ENCODE results near the gene IFNK. TPM values are rescaled to one million over a fixed set of nuclear protein-coding genes. Genes with fewer than 3 reads are reported as not detected.

IFNK gene
- total RNA-seq, 6 experiments from 2014 or later, result not detected

DNA sequence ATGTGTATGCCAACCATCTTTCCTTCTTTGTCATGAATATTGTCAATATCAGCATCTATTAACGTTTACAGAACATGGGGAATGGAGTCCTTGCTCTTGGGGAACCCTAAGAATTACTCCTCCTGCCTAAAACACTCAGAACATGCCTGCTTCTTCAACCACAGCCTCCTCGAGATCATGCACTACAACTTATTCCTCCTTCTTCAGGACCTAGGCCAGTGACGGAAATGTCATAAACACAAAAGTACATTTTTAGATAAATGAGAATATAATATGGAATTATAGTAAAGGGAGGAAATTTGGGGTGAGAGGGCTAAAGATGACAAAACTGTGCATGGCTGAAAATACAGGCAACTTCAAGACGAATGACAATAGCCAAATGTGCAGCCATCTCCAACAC lies 3.1 kb upstream of the IFNK start:
- H3K36me3 ChIP-seq, result no peaks in the 10 kb centered on the region
- no peak overlapping the region for H3K4me3 ChIP-seq
- no peaks in the 10 kb centered on the region for H3K9me3 ChIP-seq
- DNase-seq, result no peak
- H3K27me3 ChIP-seq, result no peaks in the 10 kb centered on the region
- no peak for ATAC-seq
- WGBS (ENCODE audit: insufficient coverage, low coverage, low lambda C conversion rate, missing lambda C conversion rate), result 82% methylated on average over 4 of the region's 4 CpGs
- no peaks in the 10 kb centered on the region for H3K4me1 ChIP-seq
- H3K27ac ChIP-seq, result no peak overlapping the region
- intact Hi-C loops (cut with DNase I), result no loop called here
- TF ChIP-seq, protein P1, sequence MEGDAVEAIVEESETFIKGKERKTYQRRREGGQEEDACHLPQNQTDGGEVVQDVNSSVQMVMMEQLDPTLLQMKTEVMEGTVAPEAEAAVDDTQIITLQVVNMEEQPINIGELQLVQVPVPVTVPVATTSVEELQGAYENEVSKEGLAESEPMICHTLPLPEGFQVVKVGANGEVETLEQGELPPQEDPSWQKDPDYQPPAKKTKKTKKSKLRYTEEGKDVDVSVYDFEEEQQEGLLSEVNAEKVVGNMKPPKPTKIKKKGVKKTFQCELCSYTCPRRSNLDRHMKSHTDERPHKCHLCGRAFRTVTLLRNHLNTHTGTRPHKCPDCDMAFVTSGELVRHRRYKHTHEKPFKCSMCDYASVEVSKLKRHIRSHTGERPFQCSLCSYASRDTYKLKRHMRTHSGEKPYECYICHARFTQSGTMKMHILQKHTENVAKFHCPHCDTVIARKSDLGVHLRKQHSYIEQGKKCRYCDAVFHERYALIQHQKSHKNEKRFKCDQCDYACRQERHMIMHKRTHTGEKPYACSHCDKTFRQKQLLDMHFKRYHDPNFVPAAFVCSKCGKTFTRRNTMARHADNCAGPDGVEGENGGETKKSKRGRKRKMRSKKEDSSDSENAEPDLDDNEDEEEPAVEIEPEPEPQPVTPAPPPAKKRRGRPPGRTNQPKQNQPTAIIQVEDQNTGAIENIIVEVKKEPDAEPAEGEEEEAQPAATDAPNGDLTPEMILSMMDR (IDR thresholded peaks at IDR 0.05), result no peak
- TF ChIP-seq POLR2A (IDR thresholded peaks at IDR 0.05), result no peak

DNA sequence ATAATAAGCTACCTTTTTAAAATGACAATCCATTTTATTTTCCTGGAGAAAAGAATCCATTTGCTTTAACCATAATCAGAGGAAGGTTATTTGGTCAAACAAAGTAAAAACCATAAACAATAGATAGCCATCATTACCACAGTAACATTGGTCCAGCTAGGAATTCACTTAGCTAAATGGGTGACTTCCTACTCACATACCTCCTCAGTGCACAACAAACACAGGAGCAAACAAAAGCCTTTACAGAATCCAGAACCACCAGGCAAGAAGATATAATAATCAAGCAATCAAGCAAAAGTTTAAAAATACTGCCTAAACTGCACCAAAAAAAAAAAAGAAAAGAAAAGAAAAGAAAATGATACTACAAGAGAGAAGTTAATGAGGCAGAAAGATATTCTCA lies 949 bp upstream of the IFNK start:
- no peak overlapping the region for H3K27ac ChIP-seq
- H3K36me3 ChIP-seq, result no peaks in the 10 kb centered on the region
- no peak overlapping the region for H3K4me3 ChIP-seq
- no peaks in the 10 kb centered on the region for H3K4me1 ChIP-seq
- H3K27me3 ChIP-seq, result no peaks in the 10 kb centered on the region
- DNase-seq (no peak), ATAC-seq (no peak)
- no peak for TF ChIP-seq POLR2A (IDR thresholded peaks at IDR 0.05)
- TF ChIP-seq, protein P1 (IDR thresholded peaks at IDR 0.05), result no peak
- intact Hi-C loops (cut with DNase I), result no loop called here
- H3K9me3 ChIP-seq, result no peaks in the 10 kb centered on the region

DNA sequence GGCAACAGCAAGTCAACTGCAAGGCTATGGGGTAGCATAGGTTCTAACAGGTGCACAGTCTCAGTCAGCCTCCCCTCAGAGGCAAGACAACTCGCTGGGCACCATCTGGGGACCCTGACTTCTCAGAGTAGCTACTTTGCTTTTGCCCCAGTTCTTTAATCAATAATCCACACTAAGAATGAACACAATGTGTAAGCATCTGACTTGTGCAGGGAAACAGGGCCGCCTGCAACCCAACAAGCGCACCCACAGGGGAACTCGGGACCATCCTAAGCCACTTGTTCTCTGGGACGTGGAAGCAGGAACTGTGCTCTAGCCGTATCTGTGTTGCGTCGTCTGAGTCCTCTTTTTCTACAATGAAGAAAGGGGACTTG lies 3.6 kb downstream of the IFNK start:
- DNase-seq (no peak), ATAC-seq (no peak)
- peak overlapping the region in 1 of 3 donors; percentile 80 for H3K4me3 ChIP-seq
- no peaks in the 10 kb centered on the region for H3K36me3 ChIP-seq
- WGBS (ENCODE audit: insufficient coverage, low coverage, low lambda C conversion rate, missing lambda C conversion rate), result 64% methylated on average over 4 of the region's 8 CpGs
- no peaks in the 10 kb centered on the region for H3K27me3 ChIP-seq
- TF ChIP-seq POLR2A (IDR thresholded peaks at IDR 0.05), result no peak
- TF ChIP-seq, protein P1 (IDR thresholded peaks at IDR 0.05), result no peak
- intact Hi-C loops (cut with DNase I), result no loop called here
- H3K4me1 ChIP-seq, result peaks cover 0 to 15% (median 0%) of the 10 kb centered on the region in 4 donors
- no peaks in the 10 kb centered on the region for H3K9me3 ChIP-seq
- no peak overlapping the region for H3K27ac ChIP-seq

DNA sequence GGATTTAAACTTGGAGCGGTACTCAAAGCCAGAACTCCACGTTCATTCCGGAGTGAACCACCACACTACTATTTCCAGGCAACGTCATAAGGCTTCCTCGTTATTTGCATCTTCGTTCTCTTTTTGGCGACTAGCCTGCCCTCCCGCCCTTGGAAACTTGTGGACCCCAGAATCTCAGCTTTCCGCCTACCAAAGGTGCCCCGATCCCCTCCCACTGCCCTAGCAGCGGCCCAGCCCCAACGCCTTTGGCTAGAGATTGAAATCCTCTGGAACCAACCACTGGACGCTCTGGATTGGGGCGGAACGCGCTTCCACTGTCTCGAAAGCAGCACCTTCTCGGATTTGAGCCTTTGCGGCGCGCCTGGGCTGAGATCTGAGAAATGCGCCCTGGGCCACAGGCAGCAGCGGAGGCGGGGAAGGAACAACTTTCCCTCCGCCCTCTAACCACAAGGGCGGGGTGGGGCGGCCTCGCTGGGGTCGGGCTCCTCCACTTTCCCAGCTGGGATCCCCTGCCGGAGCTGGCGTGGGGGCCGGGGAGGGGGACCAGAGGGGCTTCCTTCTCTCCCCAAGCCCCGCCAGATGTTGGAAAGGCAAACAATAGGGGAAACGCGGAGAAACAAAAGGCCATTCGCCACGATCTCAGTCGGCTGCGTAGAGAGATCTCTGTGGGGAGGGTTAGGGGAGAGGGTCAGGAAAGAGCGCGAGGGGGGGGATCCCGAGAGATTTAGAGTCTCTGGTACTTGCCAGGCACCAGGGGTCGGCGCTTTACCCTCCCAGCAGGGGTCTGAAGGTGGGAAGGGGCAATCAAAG lies 4.2 kb downstream of the IFNK start:
- intact Hi-C loops (cut with DNase I), result no loop called here
- H3K9me3 ChIP-seq, result no peaks in the 10 kb centered on the region
- no peak for TF ChIP-seq POLR2A (IDR thresholded peaks at IDR 0.05)
- TF ChIP-seq, protein P1 (IDR thresholded peaks at IDR 0.05), result no peak

More for the DNA sequence above, 4.2 kb downstream of the IFNK start:
- Histone ChIP-seq H3K27ac (peak overlapping the region; percentile 45 to 66 (median 55)), H3K27me3 (no peaks in the 10 kb centered on the region), H3K4me1 (peaks cover 0 to 15% (median 0%) of the 10 kb centered on the region in 4 donors), H3K36me3 (no peaks in the 10 kb centered on the region), H3K4me3 (peak overlapping the region; percentile 77 to 85 (median 80))
- ATAC-seq (peak; percentile 68 to 76 (median 71)), DNase-seq (peak; percentile 54 to 73 (median 73))
- 11% methylated on average over 32 of the region's 44 CpGs for WGBS (ENCODE audit: insufficient coverage, low coverage, low lambda C conversion rate, missing lambda C conversion rate)
